SK-N-MC (cell line): ENCODE results near the gene MIEN1.

Source experiments
- EZH2 ChIP-seq: fragments of 200-600 bp; sonication (generic); IDR thresholded peaks from one replicate; pipeline ENCODE4 v1.6.1; 2017; ENCODE audit warnings: antibody characterized with exemption
- POLR2AphosphoS5 ChIP-seq: IDR thresholded peaks from 2 replicates; pipeline ENCODE4 v1.6.1; 2012; ENCODE audit warnings: mild to moderate bottlenecking, low read depth, low read length, borderline replicate concordance

GRCh38 chr17:39750131-39751015 is 20.0 kb upstream of the MIEN1 start:
- TF ChIP-seq POLR2AphosphoS5 (no peak), EZH2 (no peak)
